Heart left ventricle (tissue), 16 donors: ENCODE measurements around the gene ZSCAN26. TPM values are rescaled to one million over a fixed set of nuclear protein-coding genes. Genes with fewer than 3 reads are reported as not detected.

Source experiments
- ATAC-seq, 4 donors: fragments of 200-7000 bp; cut with Tn5 transposase; one replicate each; pipeline ENCODE4 v1.9.1; 2020 to 2022; ENCODE audit warnings: moderate library complexity in 4 of 4, mild to moderate bottlenecking in 3 of 4, moderate number of reproducible peaks in 1 of 4
- DNase-seq, 5 donors: peaks; one replicate each; pipeline ENCODE4 v3.0.0-alpha.2; 2020
- H3K27ac ChIP-seq, 12 donors: fragments of 200-600 bp; sonication (generic) in 4 of 12; one replicate each; pipeline versions ENCODE4 v1.5.0 to v1.8.0; 2016 to 2022; ENCODE audit warnings: mild to moderate bottlenecking in 2 of 12
- H3K27me3 ChIP-seq, 9 donors: fragments of 200-600 bp; sonication (generic) in 2 of 9; one replicate each; pipeline versions ENCODE4 v1.5.1 to v1.8.0; 2016 to 2022; ENCODE audit warnings: mild to moderate bottlenecking in 3 of 9
- H3K36me3 ChIP-seq, 9 donors: fragments of 200-600 bp; sonication (generic) in 2 of 9; one replicate each; pipeline versions ENCODE4 v1.5.0 to v1.8.0; 2018 to 2022; ENCODE audit warnings: mild to moderate bottlenecking in 2 of 9
- H3K4me1 ChIP-seq, 12 donors: fragments of 200-600 bp; sonication (generic) in 4 of 12; one replicate each; pipeline versions ENCODE4 v1.5.0 to v1.8.0; 2016 to 2022; ENCODE audit warnings: mild to moderate bottlenecking in 3 of 12
- H3K4me3 ChIP-seq, 12 donors: fragments of 200-600 bp; sonication (generic) in 4 of 12; one replicate each; pipeline versions ENCODE4 v1.5.0 to v1.8.0; 2017 to 2022; ENCODE audit warnings: mild to moderate bottlenecking in 9 of 12, moderate library complexity in 4 of 12
- H3K9me3 ChIP-seq, 12 donors: fragments of 200-600 bp; sonication (generic) in 4 of 12; one replicate each; pipeline versions ENCODE4 v1.5.0 to v1.8.0; 2016 to 2022; ENCODE audit warnings: mild to moderate bottlenecking in 1 of 12
- CTCF ChIP-seq, 12 donors: fragments of 200-600 bp; sonication (generic) in 4 of 12; IDR thresholded peaks; one replicate each; pipeline versions ENCODE4 v1.5.0 to v1.8.0; 2018 to 2022; ENCODE audit warnings: antibody characterized with exemption in 12 of 12, mild to moderate bottlenecking in 5 of 12
- POLR2A ChIP-seq, 2 donors: fragments of 450-650 bp; IDR thresholded peaks; one replicate each; pipeline ENCODE4 v1.6.1; 2017; ENCODE audit warnings: antibody characterized with exemption in 2 of 2, mild to moderate bottlenecking in 2 of 2, moderate library complexity in 2 of 2
- WGBS, 4 donors: extraction: QIAGEN DNeasy Blood & Tissue Kit in 2 of 4; methylation state at CpG; one replicate each; pipeline versions ENCODE4 v1.1.5 to v1.1.7; 2013 to 2018; 5-methylcytosine and 5-hydroxymethylcytosine counted together
- intact Hi-C, 10 donors: fragments of 100-400 bp; cut with DNase I; formaldehyde crosslinking; loops; one replicate each; pipeline versions ENCODE4 v1.11.1 to v1.14.2; 2022
- polyA plus RNA-seq, 2 donors: library from polyadenylated mRNA; stranded (reverse); fragments of 200-250 nt; gene quantifications; one replicate each; pipeline ENCODE4 v1.2.3, GENCODE V29; 2013
- total RNA-seq, 9 donors: library from RNA; depleted of rRNA in 2 of 9; stranded (reverse); fragments of >200 nt in 2 of 9; fragmentation: NEBNext Ultra II Directional in 3 of 9; extraction: Animal tissue kit (Norgen Biotek cat#: 25700) in 3 of 9; gene quantifications; one replicate each; pipeline versions ENCODE4 v1.1.0 to v1.2.4, GENCODE V29; 2016 to 2023
- donor health status: ischemic (EF 13 %, LVEDD 7.1; RV severe dilation, severe dysfunction).
- donor health status: healthy with polysubstance abuse.
- donor health status: DM: no; HTN: yes; CAD: no.
- donor health status: DM: no; HTN: no; CAD: no.
- donor health status: ischemic (EF 25% LVEDD 6.9; RV normal size, moderate dysfunction).
- donor health status: ischemic (EF 25% LVEDD 5.7; RV mildly dilated, moderate dysfunction).
- donor health status: healthy.
- donor health status: DM: yes; HTN: yes; CAD: no.
- donor health status: ischemic (EF 35%, LVEDD 5.7; RV mildly dilated, moderate dysfunction).
- donor health status: nonischemic (EF 11% LVEDD 7.7; RV severe dilation, severe dysfunction).
- donor health status: DM: yes; HTN: yes; CAD: no.
- donor health status: PGD.
- donor health status: ischemic (EF 29% LVEDD 5.4; RV normal size, mild dysfunction).
- donor health status: nonischemic (EF 23%, LVEDD 6.1; RV moderate dilation, normal function).

The ZSCAN26 gene
- total and polyA plus RNA-seq, 11 donors, result 8.1 to 16.4 (median 12.2) TPM

GRCh38 chr6:28240471-28240870 is 26.5 kb upstream of the ZSCAN26 start:
- no peak overlapping the region for H3K4me3 ChIP-seq
- 90 to 100% (median 94%) methylated on average over 1 of the region's 1 CpG for WGBS, 4 donors
- peaks cover 0 to 46% (median 26%) of the 10 kb centered on the region in 9 donors for H3K36me3 ChIP-seq
- no peak for TF ChIP-seq CTCF (IDR thresholded peaks at IDR 0.05)
- no peak for TF ChIP-seq POLR2A (IDR thresholded peaks at IDR 0.05)
- intact Hi-C loops, result loop anchor here in 1 of 10 donors (10.0 kb wide), 1 partner anchor 114 kb away; no protein-coding TSS in a partner anchor
- ATAC-seq (no peak), DNase-seq (no peak)
- peaks cover 0 to 18% (median 0%) of the 10 kb centered on the region in 12 donors for H3K4me1 ChIP-seq
- H3K27ac ChIP-seq, result no peak overlapping the region
- H3K9me3 ChIP-seq, result no peaks in the 10 kb centered on the region
- no peaks in the 10 kb centered on the region for H3K27me3 ChIP-seq

GRCh38 chr6:28243946-28244345 is 23.0 kb upstream of the ZSCAN26 start:
- Histone ChIP-seq H3K27me3 (no peaks in the 10 kb centered on the region), H3K4me3 (no peak overlapping the region), H3K9me3 (no peaks in the 10 kb centered on the region), H3K27ac (no peak overlapping the region), H3K36me3 (peaks cover 0 to 67% (median 55%) of the 10 kb centered on the region in 9 donors), H3K4me1 (peaks cover 0 to 8% (median 0%) of the 10 kb centered on the region in 12 donors)
- intact Hi-C loops, result loop anchor here in 1 of 10 donors (10.0 kb wide), 1 partner anchor 111 kb away; no protein-coding TSS in a partner anchor
- no peak for TF ChIP-seq CTCF (IDR thresholded peaks at IDR 0.05)
- TF ChIP-seq POLR2A (IDR thresholded peaks at IDR 0.05), result no peak
- ATAC-seq (no peak), DNase-seq (no peak)
- WGBS, 4 donors, result 91 to 97% (median 94%) methylated on average over 3 of the region's 3 CpGs

GRCh38 chr6:28245206-28245941 is 21.6 kb upstream of the ZSCAN26 start:
- DNase-seq (no peak), ATAC-seq (no peak)
- intact Hi-C loops, result loop anchor here in 1 of 10 donors (10.0 kb wide), 1 partner anchor 109 kb away; no protein-coding TSS in a partner anchor
- Histone ChIP-seq H3K9me3 (no peaks in the 10 kb centered on the region), H3K27me3 (no peaks in the 10 kb centered on the region), H3K4me3 (no peak overlapping the region), H3K36me3 (peaks cover 0 to 71% (median 59%) of the 10 kb centered on the region in 9 donors), H3K4me1 (peaks cover 0 to 10% (median 1%) of the 10 kb centered on the region in 12 donors), H3K27ac (no peak overlapping the region)
- TF ChIP-seq POLR2A (IDR thresholded peaks at IDR 0.05) (no peak), CTCF (IDR thresholded peaks at IDR 0.05) (no peak)
- WGBS, 4 donors, result 89 to 94% (median 93%) methylated on average over 6 of the region's 6 CpGs

DNA sequence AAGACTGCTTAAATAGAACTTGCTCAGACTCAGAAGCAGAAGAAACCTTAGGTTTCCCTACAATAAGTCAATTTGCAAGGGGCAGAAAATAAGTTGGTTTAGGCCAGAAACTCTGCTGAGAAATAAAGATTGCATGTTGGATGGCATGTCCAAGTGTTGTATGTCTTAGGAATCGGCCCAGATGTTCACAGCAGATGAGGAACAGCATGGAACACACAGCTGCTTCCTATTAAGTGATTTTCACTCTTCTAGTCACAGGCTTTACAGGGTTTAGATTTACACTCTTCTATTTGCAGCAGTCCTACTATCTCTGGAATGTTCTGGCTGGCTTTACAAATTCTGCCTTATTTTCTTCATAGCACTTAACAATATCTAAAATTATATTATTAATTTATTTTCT is 18.0 kb upstream of the ZSCAN26 start:
- Histone ChIP-seq H3K27ac (no peak overlapping the region), H3K4me1 (peaks cover 6 to 29% (median 15%) of the 10 kb centered on the region in 12 donors), H3K9me3 (no peaks in the 10 kb centered on the region), H3K27me3 (no peaks in the 10 kb centered on the region), H3K36me3 (peaks cover 0 to 59% (median 55%) of the 10 kb centered on the region in 9 donors), H3K4me3 (no peak overlapping the region)
- ATAC-seq, result no peak
- intact Hi-C loops, result loop anchor here in 1 of 10 donors (10.0 kb wide), 1 partner anchor 106 kb away; no protein-coding TSS in a partner anchor
- TF ChIP-seq CTCF (IDR thresholded peaks at IDR 0.05), result no peak
- no peak for TF ChIP-seq POLR2A (IDR thresholded peaks at IDR 0.05)
- 78 to 86% (median 81%) methylated on average over 1 of the region's 1 CpG for WGBS, 4 donors
- no peak for DNase-seq
